Coronary artery (tissue), 2 donors: Measurements from ENCODE around the gene LTC4S.
A peak's percentile ranks its signal among the peaks of the same experiment; 100 is the strongest.

Experiments
- DNase-seq: peaks from one replicate; pipeline ENCODE4 v3.0.0-alpha.2; 2017; ENCODE audit warnings: low spot score
- H3K27ac ChIP-seq, 2 donors: fragments of 200-600 bp; sonication (generic); one replicate each; pipeline ENCODE4 v1.5.1; 2016 to 2019
- H3K4me3 ChIP-seq: fragments of 200-600 bp; sonication (generic); 2 replicates; pipeline ENCODE4 v1.5.1; 2016; ENCODE audit warnings: mild to moderate bottlenecking, moderate library complexity
- TF ChIP-seq, protein P1 (sequence below): fragments of 200-600 bp; sonication (generic); IDR thresholded peaks from one replicate; pipeline ENCODE4 v1.5.1; 2019; ENCODE audit warnings: antibody characterized with exemption

Gene LTC4S

DNA sequence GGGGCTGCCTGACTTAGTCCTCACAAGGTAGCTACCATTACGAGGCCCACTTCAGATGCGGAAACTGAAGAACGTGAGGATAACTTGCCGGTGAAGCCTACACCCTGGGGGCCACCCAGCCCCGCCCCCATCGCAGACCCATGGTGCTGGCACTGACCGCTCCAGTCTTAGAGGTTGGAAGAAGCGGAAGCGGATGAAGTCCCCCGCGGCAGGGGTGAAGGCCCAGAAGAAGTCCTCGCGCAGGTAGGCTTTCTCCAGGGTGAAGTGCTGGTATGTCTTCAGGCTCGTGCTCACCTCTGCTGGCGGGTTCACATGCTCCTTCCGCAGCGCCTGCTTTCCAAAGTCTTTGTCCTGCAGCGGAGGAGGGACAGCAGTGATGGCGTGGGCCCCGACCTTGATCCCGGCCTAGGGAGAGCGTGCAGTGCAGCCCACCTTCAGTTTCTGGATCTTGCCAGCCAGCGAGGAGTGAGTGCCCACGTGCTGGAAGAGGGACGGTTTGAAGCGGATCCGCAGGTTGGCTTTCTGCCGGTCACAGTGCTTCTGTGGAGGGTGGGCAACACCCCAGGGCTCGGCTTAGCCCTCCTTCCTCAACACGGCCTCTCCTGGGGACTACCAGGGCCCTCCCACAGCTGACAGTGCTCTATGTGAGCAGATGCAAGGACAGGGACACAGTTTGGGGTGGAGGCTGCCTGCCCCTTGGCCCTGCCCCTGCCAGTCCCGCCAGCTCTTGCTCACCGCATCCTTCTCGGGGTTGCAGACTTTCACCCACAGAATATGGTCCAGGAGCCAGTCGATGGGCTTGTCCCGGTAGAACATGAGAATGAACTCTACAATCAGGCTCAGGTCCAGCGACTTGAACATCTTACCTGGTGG is 5.2 kb downstream of the LTC4S start:
- TF ChIP-seq, protein P1, sequence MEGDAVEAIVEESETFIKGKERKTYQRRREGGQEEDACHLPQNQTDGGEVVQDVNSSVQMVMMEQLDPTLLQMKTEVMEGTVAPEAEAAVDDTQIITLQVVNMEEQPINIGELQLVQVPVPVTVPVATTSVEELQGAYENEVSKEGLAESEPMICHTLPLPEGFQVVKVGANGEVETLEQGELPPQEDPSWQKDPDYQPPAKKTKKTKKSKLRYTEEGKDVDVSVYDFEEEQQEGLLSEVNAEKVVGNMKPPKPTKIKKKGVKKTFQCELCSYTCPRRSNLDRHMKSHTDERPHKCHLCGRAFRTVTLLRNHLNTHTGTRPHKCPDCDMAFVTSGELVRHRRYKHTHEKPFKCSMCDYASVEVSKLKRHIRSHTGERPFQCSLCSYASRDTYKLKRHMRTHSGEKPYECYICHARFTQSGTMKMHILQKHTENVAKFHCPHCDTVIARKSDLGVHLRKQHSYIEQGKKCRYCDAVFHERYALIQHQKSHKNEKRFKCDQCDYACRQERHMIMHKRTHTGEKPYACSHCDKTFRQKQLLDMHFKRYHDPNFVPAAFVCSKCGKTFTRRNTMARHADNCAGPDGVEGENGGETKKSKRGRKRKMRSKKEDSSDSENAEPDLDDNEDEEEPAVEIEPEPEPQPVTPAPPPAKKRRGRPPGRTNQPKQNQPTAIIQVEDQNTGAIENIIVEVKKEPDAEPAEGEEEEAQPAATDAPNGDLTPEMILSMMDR, result no peak
- DNase-seq, result no peak
- H3K4me3 ChIP-seq, result no peak overlapping the region
- H3K27ac ChIP-seq, result no peak overlapping the region

DNA sequence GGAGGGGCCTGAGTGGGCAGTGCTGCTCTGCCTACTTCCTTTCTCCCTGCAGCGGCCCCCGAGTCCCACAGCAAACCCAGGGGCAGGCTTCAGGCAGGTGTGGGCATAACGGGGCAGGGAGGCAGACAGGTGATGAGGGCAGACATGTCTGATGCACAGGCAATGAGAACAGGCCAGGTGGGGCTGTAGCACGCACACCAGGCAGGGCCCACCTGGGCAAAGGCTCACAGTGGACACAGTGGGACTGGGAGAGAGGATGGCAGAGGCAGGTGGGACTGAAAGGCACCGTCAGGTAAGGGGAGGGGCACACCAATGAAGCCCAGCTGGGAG is 5.8 kb downstream of the LTC4S start:
- Histone ChIP-seq H3K27ac (no peak overlapping the region), H3K4me3 (no peak overlapping the region)
- DNase-seq, result no peak
- TF ChIP-seq, protein P1, result no peak

DNA sequence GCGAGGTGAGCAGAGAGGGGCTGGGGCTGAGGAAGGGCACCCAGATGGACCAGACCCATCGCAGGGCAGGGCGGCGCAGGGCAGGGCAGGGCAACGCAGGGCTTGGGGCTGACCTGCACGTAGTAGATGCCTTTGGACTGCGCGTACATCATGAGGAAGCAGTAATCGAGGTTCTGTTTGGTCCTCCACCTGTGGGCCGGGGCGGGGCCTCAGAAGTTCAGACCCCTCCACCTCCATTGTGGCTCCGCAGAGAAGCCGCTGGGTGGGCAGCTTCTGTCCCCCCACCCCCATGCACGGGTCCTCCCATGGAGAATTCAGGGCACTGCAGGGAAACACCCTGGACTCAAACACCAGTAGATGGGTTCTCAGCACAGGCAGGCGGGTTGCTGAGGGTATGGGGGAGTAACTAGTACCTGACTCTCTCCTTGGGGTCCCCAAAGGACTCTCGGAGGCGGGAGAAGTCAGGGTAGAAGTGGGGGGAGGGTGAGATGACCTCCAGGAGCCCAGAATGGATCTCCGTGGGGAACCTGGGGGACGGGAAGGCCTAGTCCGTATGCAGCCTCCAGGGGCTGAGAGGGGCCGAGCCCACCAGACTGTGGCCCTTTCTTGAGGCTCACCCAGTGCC is 6.4 kb downstream of the LTC4S start:
- TF ChIP-seq, protein P1, result no peak
- H3K4me3 ChIP-seq, result no peak overlapping the region
- H3K27ac ChIP-seq, result no peak overlapping the region
- no peak for DNase-seq

DNA sequence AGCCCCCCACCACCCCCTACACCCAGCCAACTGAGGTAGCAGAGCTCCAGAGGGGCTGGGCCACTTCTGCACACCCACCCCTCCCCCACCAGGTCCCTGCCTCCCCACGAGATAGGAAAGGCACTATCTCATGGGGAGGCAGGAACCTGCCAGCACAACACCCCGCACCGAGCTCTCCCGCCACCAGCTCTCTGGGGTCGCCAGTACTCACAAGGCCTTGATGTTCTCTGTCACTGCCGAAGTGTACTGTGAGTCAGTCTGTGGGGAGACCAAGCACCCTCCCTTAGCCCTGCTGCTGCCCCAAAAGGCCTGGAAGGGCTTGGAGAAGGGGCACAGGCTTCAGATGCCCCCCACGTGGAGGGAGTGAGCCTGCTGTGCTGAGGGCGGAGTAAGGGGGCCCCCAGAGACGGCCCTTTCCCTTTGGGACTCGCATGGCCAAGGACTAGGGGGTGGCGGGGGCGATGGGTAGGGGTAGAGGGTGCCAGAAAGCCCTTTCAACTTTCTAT is 7.0 kb downstream of the LTC4S start:
- TF ChIP-seq, protein P1, result peak; percentile 2
- Histone ChIP-seq H3K27ac (no peak overlapping the region), H3K4me3 (no peak overlapping the region)
- no peak for DNase-seq

DNA sequence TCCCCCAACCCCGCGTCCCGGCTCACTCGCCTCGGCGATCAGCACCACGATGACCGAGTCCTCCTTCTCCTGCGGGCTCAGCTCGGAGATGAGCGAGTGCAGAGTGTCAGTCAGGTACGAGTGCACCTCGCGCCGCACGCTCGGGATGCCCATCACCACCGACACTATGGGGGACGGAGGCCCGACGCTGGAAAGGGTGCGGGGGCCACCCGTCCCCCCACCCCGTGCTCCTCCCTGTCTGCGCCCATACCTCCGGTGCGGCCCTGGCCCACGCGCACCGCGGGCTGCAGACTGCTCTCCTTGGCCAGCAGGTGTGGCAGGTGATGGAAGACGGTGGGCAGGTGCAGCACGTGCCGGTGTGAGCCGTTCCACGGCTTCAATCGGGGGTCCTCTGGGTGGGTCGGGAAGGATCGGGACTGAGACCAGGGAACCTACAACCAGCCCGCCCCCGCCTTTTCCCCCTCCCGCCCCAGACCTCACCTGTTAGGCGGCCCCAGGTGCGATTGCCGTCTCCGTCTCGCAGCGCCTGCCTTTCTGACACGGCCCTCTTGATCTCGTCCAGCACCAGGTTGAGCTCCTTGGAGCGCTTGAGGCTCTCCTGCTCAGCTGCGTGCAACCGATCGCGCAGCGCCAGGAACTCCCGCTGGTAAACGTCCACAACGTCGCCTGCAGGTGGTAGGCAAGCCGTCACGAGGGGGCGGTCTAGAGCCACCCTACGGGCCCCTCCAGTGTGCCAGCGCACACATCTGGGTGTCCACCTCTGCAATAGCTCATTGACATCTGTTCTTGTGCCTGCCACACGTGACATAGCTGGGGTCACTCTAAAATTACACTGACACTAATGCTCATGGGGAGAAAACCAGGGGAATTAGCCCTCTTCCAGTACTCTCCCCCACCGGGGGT is 7.8 kb downstream of the LTC4S start:
- Histone ChIP-seq H3K27ac (no peak overlapping the region), H3K4me3 (no peak overlapping the region)
- no peak for DNase-seq
- TF ChIP-seq, protein P1, result peak; percentile 39

DNA sequence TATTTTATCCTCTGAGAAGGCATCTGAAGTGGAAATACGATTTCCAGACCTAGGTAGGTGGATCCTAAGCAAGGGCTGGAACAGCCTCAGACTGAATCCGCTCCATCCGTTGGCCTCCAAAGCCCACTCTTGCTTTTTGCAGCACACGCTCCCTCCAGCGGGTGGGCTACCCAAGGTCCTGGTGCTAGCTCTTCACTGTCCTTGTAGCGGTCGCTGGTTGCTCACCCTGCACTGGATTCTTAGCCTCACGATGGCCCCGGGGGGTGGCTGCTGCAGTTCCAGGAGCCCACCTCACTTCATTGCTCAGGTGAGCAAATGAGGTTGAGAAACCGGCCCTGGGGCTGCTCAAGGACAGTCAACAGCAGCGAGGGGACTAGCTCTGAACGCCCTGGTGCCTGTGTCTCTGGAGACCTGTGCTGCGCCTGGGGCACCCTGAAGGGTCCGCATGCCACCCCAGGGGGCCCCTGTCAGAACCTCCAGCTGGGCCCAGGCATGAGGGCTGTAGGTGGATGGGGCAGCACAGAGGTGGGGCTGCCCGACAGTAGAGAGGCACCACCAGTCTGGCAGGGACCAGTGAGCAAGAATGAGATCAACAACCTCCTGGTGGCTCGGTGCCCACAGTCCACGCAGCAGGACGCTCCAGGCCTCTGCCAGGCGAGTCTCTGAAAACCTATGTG is 8.6 kb downstream of the LTC4S start:
- no peak for DNase-seq
- Histone ChIP-seq H3K27ac (no peak overlapping the region), H3K4me3 (no peak overlapping the region)
- TF ChIP-seq, protein P1, result no peak
